HG03354 (cell line): ENCODE results near the gene IL1RAP.
"Not testable (repeated sequence)": the region's sequence is repeated elsewhere in the genome, so short reads cannot be mapped to it uniquely, and the experiment has no call there.

Experiments
- ATAC-seq: cut with Tn5 transposase; IDR thresholded peaks from one replicate; pipeline ENCODE4 v1.9.1; 2021; ENCODE audit warnings: mild to moderate bottlenecking; ENCODE audit not compliant: unreplicated experiment, poor library complexity, severe bottlenecking

IL1RAP gene, protein sequence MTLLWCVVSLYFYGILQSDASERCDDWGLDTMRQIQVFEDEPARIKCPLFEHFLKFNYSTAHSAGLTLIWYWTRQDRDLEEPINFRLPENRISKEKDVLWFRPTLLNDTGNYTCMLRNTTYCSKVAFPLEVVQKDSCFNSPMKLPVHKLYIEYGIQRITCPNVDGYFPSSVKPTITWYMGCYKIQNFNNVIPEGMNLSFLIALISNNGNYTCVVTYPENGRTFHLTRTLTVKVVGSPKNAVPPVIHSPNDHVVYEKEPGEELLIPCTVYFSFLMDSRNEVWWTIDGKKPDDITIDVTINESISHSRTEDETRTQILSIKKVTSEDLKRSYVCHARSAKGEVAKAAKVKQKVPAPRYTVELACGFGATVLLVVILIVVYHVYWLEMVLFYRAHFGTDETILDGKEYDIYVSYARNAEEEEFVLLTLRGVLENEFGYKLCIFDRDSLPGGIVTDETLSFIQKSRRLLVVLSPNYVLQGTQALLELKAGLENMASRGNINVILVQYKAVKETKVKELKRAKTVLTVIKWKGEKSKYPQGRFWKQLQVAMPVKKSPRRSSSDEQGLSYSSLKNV

DNA sequence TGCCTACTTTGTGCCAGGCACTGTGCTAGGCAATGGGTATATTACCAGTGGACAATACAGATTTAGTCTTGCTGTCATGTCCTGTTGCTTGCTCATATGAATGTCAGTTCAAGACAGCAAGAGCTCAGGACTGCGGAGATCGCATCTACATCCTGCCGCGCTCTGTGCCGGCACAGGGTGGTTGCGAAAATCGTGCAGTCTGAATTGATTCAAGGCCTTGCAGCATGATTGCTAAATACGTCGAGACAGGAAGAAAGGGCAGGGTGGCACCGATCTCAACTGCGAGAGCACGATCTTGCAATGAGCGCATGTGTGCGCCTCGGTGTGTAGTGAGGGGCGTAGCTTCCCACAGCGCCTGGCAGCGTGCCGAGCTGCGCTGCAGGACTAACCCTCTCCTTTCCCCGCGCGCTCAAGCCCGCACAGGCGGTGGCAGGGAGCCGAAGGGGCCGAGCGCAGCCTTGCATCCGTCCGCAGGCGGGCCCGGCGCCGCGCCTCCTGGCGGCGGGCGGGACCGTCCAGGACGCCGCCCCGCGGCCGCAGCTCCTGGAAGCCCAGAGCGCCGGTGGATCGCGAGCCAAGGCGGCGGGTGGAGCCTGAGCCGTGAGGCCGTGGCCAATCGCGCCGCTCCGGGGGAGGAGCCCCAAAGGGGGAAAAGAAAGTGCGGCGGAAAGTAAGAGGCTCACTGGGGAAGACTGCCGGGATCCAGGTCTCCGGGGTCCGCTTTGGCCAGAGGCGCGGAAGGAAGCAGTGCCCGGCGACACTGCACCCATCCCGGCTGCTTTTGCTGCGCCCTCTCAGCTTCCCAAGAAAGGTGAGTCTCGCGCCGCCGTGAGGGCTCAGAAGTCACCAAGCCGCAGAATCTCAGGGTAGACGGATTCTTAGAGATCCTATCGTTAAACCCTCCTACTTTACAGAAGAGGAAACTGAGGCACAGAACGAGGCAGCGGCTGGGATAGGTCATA, at the start of gene IL1RAP:
TSS of gene IL1RAP (plus strand) at position 677 of the 962 bp plus-strand sequence. CDS start 50,205 bp downstream, outside the sequence.
- peak; percentile 97 for ATAC-seq

DNA sequence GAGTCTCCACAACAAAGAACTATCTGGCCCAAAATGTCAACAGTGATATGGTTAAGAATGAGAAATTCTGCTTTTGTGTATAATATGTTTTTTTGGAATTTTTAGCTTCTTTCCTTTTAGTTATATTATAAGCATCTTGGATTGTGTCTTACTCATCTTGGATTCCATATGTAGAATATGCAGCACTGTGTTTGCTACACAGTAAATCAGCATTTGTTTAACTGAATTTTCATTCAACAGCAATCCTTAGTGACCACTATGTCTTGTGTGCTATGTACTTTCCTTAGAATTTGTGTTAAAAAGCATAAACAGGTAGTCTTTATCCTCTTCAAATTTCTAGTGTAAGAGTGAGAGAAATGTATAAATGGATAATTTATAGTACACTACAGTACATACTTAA, 46.0 kb upstream of the IL1RAP start:
- no peak for ATAC-seq

DNA sequence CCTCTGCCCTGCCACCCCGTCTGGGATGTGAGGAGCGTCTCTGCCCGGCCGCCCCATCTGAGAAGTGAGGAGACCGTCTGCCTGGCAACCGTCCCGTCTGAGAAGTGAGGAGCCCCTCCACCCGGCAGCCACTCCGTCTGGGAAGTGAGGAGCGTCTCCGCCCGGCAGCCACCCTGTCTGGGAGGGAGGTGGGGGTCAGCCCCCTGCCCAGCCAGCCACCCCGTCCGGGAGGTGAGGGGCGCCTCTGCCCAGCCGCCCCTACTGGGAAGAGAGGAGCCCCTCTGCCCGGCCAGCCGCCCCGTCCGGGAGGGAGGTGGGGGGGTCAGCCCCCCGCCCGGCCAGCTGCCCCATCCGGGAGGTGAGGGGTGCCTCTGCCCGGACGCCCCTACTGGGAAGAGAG, 40.6 kb upstream of the IL1RAP start:
- ATAC-seq: not testable (repeated sequence)

DNA sequence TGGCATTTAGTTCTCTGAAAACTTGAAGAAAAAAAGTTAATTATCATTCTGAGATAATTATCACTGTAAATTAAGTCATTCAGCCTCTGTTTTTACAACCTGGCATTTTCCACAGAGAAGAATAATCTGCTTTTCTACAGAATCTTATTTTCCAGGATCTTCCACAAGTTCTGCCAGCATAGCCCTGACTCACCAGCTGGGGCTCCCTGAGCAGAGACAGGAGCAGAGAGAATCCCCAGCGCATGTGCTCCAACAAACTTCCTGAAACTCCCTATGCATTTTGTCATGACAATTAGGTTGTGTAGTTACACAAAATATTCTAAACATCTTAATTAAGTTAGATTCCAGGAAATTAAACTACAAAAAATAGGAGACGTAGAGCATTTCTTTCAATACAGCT, 32.1 kb upstream of the IL1RAP start:
- no peak for ATAC-seq

DNA sequence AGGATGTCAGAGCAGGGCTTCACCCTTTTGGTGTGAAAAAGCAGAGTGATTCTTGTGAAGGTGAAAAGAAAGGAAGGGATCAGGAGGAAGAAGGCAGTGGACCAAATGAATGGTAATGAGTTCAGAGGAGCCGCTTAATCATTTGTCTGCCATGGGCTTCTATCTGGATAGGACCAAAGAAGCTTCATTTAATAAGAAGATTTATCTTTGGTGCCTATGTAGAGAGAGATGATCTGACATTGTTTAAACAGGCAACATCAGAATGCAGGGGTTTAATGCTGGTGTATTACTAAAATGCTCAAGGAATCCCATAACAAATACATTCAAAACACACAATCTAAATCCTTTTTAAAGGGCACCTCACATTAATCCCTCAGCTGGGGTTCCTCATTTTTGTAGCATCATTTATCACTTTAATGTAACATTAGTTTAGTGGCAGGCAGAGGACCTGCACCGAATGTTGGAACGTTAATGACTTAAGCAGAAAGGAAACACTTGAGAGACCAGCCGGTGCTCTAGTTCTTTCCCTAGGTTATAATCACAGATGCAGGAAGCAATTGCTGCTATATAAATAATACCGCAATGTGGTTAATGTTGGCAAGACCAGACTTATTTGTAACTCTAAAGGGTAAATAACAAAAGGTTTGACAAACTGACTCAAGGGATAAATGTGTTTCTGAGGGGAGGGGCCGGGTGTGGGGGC, 27.9 kb upstream of the IL1RAP start:
- ATAC-seq: no peak

DNA sequence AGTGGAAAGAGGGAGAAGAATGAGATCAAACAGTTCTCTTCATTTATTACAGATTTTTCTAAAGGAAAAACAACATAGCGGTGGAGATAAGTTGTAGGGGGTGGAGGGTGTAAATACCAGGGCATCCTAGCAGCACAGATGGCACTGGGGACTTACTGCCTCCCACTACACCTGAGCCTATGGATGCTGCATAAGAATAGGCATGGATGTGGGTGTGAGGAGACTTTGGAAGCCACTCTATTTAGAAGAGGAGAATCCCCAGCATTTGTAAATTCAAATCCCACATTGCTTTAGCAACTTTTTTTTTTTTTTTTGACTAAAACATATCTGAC, 27.4 kb upstream of the IL1RAP start:
- no peak for ATAC-seq

DNA sequence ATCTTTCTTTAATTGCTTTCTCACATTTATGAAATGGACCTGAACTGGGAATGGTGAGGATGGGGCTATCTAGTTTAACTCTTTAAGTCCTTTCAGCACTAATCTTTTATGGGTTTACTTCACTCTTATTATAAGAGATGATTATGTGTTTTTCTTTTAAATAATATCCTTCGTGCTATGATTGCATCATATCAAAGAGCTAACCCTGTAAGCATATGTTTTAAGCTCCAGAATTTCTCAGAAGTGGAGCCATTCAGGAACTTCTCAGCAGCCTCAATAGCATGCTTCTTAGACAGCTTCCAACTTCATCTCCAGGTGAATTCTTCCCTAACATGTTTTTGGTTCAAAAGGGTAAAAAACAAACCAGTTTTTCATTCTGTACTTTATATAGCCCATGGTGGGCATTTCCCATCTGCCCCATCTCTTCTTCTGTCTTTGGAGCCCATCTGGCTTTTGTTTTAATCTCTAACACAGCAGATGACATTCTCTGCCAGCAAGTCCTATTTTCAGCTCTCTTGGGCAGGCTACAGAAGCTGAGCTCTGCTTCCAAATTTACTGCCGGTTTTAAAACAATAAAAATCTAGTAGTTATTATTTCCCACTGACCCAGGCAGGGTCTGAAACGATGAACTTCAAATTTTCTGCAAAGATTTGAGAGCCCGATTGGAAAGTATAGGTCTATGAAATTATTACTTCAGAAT, 26.8 kb upstream of the IL1RAP start:
- ATAC-seq: no peak

DNA sequence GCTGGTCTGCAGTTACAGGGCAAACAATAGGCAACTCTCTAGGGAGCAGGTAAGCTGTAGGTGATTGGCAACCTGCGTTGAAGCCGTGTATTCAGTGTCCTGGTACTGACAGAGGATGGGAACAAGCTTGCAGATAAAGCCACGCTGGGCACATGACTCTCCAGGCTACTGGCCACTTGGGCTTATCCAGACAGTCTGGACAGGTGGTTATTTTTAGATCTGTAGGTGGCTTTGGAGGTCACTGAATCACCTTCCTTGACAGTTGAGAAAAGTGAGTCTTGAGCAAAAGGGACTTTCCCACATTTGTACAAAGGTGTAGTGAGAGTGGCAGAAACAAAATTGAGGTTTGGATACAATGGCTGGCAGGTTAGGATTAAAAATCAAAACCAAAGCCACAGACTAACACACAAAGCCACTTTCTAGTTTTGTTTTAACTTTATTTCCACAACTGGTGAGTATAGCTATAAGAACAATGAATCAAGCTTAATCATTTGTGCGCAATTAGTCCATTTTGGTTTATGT, 22.3 kb upstream of the IL1RAP start:
- no peak for ATAC-seq

DNA sequence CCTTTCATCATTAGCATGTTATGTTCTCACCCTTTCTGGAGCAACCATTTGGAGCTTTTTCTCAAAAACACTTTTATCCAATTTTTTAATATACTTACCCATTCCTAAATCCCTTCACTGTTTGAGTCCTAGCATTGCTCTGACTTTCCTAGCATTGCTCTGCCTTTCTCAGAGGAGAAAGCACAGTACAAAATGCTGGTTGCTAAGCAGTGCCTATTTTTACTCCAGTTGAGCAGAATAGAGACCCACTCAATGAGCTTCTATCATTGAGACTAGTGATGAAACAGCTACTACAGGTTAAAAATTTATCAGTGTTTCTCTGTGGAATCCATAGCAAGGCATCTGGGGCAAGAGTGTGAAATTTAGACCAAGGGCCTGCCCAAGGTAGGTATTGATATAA, 21.8 kb upstream of the IL1RAP start:
- ATAC-seq: no peak

DNA sequence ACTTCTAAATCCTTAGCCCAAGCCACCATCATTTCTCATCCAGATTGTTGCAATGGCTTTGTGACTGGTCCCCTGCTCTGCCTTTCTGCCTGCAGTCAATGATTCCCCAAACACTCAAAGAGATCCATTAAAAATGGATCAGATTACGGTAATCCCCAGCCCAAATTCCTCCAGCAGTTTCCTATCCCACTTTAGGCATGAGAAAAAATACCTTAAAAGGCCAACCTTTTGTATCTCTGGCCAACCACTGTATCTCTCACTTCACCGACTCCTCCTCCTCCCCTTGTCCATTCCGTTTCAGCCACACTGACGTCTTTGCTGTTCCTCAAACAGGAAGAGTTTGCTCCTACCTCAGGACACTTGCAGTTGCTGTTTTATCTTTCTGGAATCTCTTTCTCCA, 20.9 kb upstream of the IL1RAP start:
- ATAC-seq: no peak

DNA sequence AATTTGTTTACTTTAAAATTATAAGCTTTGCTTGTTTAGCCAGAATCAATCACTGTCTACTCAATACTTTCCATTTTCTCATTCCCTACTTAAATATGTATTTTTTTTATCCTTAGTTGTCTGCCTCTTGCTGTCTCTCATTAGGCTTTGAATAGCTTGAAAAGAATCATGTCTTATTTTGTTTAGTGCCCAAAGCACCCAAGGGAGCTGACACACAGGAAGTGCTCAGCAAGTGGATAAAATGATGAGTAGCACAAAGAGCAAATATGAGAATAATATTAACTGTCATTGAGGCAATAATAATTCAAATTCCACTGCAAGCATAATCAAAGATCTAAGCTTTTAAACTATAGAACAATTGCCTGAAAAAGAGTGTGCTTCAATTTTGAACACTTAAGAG, 19.0 kb upstream of the IL1RAP start:
- ATAC-seq: no peak

DNA sequence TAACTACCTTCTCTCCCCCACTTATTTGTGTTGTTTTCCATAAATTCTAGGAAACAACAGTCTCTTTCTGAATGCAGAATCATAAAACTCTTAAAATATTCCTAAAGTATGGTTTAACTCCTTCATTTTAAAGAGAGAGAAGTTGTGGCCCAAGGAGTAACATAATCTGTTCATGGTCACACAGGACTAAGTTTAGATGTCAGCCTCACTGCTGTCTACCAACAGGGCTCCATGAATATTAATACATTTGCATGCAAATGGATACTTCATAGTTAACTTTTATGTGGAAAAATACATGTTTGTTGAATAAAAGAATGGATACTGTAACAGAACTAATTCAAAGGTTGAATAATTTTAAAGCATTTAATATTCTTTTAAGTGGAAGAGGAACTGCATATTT, 18.5 kb upstream of the IL1RAP start:
- ATAC-seq: no peak

DNA sequence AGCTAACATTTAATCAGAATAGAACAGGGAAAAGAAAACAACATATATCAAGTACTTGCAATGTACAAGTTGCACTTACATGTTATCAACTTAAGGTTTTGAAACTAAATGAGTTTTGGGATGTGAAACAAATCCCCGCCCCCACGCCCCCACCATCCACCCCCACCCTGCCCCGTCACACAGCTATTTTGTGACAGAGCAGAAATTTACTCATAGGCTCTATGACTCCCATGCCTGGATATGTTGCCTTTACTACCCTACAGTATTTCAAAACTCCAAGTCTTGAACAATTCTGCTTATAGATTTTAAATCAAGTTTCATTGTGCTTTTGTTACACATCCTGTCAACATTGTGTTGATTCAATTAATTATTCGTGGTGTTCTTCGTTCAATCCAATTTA, 18.1 kb upstream of the IL1RAP start:
- ATAC-seq: no peak

DNA sequence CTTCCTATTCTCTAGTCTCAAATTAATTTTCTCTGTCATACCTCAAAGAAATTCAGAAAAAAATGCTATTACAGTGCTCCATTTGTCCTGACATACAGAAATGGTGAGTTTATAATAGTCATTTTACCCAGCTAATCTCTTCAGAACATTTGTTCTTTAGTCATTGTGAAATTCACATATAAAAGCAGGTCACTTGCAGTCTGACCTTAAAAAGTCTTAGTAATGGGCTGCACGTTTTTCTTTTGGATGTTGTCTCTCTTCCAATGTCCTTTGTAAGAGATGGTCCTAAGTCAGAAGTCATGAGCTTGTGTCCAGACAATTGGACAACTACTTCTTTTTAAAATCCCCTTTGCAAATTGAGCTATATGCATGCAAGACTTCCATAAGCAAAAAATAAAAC, 17.0 kb upstream of the IL1RAP start:
- ATAC-seq: no peak

DNA sequence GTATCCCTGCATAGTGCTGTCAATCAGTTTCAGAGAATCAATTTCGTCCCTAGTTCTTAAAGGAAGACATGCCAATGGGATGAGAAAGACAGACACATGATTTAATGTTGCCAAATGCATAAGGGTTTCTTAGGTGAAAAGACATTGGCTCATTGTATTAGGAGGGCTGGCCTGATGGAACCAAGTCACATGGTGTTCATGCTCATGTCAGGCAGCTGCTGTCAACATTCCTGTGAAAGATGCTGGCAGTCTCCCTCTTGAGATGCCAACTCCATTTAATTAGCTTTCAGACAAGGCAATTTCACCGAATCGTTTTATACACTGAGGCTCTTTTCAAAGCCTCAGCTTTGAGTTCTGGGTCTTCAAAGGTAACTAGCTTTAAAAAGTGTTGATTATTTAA, 16.1 kb upstream of the IL1RAP start:
- no peak for ATAC-seq

DNA sequence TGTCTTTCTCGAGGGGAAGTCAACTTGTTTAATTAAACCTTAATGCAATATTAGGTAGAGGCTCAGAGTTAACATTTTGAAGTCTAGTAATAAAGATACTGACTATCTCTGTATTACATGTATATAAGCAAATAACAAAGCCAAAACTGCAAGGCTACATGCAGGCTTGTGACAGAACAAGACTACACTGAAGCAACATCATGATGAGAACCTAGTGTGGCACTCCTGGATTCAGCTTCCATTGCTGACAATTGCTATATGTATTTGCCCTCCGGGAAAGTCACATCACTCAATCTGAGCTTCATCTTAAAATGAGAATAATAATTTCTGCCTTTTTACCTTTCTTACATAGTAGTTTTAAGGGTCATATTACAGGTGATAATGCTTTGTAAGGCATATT, 15.6 kb upstream of the IL1RAP start:
- ATAC-seq: no peak

DNA sequence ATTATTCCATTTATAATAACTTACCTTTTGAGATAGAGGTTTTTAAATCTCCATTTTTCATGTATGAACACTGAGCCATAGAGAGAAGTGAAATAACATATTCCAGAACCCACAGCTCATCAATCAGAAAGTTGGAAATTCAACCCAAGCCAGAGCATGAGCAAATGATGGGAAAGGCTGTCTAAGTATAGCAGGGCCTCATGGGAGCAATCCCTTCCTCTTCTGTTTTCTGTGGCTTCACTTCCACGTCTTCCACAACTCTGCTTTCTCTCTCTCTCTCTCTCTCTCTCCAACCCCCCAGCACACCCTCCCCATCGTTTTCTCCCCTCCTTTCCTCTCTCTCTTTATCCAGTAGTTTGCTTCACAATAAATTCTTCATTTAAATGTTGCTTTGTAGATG, 14.8 kb upstream of the IL1RAP start:
- no peak for ATAC-seq

DNA sequence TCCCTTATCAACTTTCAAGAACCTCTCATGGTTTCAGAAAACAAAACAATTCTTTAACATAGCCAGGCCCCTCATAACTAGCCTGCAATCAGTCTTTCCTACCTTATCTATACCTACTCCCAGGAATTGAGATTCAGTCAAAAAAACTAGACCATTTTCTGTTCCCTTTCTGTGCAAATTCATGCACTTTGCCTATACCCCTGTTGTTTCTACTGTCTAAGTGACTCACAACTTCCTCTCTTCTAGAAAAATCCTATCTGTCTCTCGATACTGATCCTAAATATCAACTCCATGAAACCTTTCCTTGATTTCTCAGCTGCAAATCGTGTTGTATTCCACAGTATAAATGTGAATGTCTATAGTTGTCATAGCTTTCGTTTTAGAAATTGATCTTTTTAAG, 10.9 kb upstream of the IL1RAP start:
- ATAC-seq: no peak
